GM12873 (cell line): ENCODE data around the gene ANKRD52.

ENCODE experiments used
- CTCF ChIP-seq: IDR thresholded peaks from 2 replicates; pipeline ENCODE4 v1.5.1; 2012; ENCODE audit warnings: low read depth, mild to moderate bottlenecking, moderate library complexity, low read length, control low read depth; ENCODE audit not compliant: insufficient read depth; ENCODE audit errors: missing control alignments

The ANKRD52 gene

GRCh38 chr12:56198836-56199235 is 59.3 kb downstream of the ANKRD52 start:
- TF ChIP-seq CTCF = no peak

- TF ChIP-seq CTCF = no peak
Observed at GRCh38 chr12:56197921-56198635, 60.1 kb downstream of the ANKRD52 start.

GRCh38 chr12:56193025-56193578 is 65.1 kb downstream of the ANKRD52 start:
- peak; percentile 70 for TF ChIP-seq CTCF

GRCh38 chr12:56192582-56192981 is 65.6 kb downstream of the ANKRD52 start:
- TF ChIP-seq CTCF = no peak

GRCh38 chr12:56190695-56191155 is 67.5 kb downstream of the ANKRD52 start:
- no peak for TF ChIP-seq CTCF

- TF ChIP-seq CTCF = no peak
Observed at GRCh38 chr12:56189918-56190694, 68.1 kb downstream of the ANKRD52 start.
